ENCODE data around the gene TRIM46.
A peak's percentile ranks its signal among the peaks of the same experiment; 100 is the strongest.
"Not testable (repeated sequence)": the region's sequence is repeated elsewhere in the genome, so short reads cannot be mapped to it uniquely, and the experiment has no call there.

TRIM46 gene

GRCh38 chr1:155137154-155137949 lies 36.3 kb upstream of the TRIM46 start:
- DNase-seq, result no peak

GRCh38 chr1:155139895-155140629 lies 33.6 kb upstream of the TRIM46 start, which contains the start of gene DPM3:
DPM3 (minus strand) TSS chr1:155140531; CDS start chr1:155140240, 291 bp downstream.
- DNase-seq, result peak; percentile 69

GRCh38 chr1:155140630-155140953 lies 33.1 kb upstream of the TRIM46 start:
- DNase-seq, result no peak

GRCh38 chr1:155141749-155142148 lies 31.9 kb upstream of the TRIM46 start:
- no peak for DNase-seq

- DNase-seq, result no peak
Observed at GRCh38 chr1:155145491-155145890, 28.2 kb upstream of the TRIM46 start.

GRCh38 chr1:155155996-155156643 lies 17.5 kb upstream of the TRIM46 start:
- not testable (repeated sequence) for DNase-seq

GRCh38 chr1:155158991-155159390 lies 14.7 kb upstream of the TRIM46 start:
- DNase-seq, result no peak

GRCh38 chr1:155160128-155160527 lies 13.5 kb upstream of the TRIM46 start:
- DNase-seq, result no peak

GRCh38 chr1:155162631-155163030 lies 11.0 kb upstream of the TRIM46 start:
- not testable (repeated sequence) for DNase-seq

GRCh38 chr1:155163785-155164184 lies 9.9 kb upstream of the TRIM46 start:
- DNase-seq, result not testable (repeated sequence)

- DNase-seq, result not testable (repeated sequence)
Observed at GRCh38 chr1:155164625-155165024, 9.0 kb upstream of the TRIM46 start.

GRCh38 chr1:155166051-155166470 lies 7.6 kb upstream of the TRIM46 start:
- no peak for DNase-seq

- DNase-seq, result peak; percentile 62
Observed at GRCh38 chr1:155166471-155167165, 7.0 kb upstream of the TRIM46 start.

GRCh38 chr1:155167166-155168104 lies 6.2 kb upstream of the TRIM46 start:
- peak; percentile 92 for DNase-seq

GRCh38 chr1:155168105-155168445 lies 5.6 kb upstream of the TRIM46 start:
- not testable (repeated sequence) for DNase-seq

GRCh38 chr1:155168456-155169210 lies 5.0 kb upstream of the TRIM46 start:
- no peak for DNase-seq

- no peak for DNase-seq
Observed at GRCh38 chr1:155169541-155169940, 4.1 kb upstream of the TRIM46 start.

- no peak for DNase-seq
Observed at GRCh38 chr1:155170101-155170785, 3.4 kb upstream of the TRIM46 start.

GRCh38 chr1:155170806-155171205 lies 2.8 kb upstream of the TRIM46 start:
- no peak for DNase-seq

All from DMS153 (cell line).